HFFc6 (cell line): ENCODE data around the gene CYSLTR1. TPM values are rescaled to one million over a fixed set of nuclear protein-coding genes. Genes with fewer than 3 reads are reported as not detected.

ENCODE experiments used
- DNase-seq: peaks from one replicate; pipeline ENCODE4 v3.0.0-alpha.2; 2018
- H3K27ac Mint-ChIP-seq: 2 replicates; pipeline ENCODE4 v1.8.0; 2020; ENCODE audit warnings: mild to moderate bottlenecking, mixed read lengths
- H3K27me3 Mint-ChIP-seq: 2 replicates; pipeline ENCODE4 v1.8.0; 2021; ENCODE audit warnings: mild to moderate bottlenecking, moderate library complexity, mixed read lengths; ENCODE audit not compliant: insufficient read depth
- H3K36me3 Mint-ChIP-seq: 2 replicates; pipeline ENCODE4 v1.8.0; 2021; ENCODE audit warnings: low read depth, mixed read lengths
- H3K4me1 Mint-ChIP-seq: 2 replicates; pipeline ENCODE4 v1.8.0; 2020; ENCODE audit warnings: low read depth, mixed read lengths
- H3K4me3 Mint-ChIP-seq: 2 replicates; pipeline ENCODE4 v1.8.0; 2020; ENCODE audit warnings: mild to moderate bottlenecking, moderate library complexity, mixed read lengths
- H3K9me3 Mint-ChIP-seq: 2 replicates; pipeline ENCODE4 v1.8.0; 2020; ENCODE audit warnings: mild to moderate bottlenecking, mixed read lengths
- total RNA-seq, 6 experiments: library from RNA; stranded (reverse); fragmentation: NEBNext Ultra II Directional; extraction: Animal tissue kit (Norgen Biotek cat#: 25700); gene quantifications; 2 replicates in 1 of 6; 3 replicates in 5 of 6; pipeline ENCODE4 v1.2.3, GENCODE V29; 2021
- TF ChIP-seq, protein P1 (sequence below): fragments of 200-600 bp; sonication (generic); IDR thresholded peaks from 2 replicates; pipeline ENCODE4 v1.5.0; 2021; ENCODE audit warnings: antibody characterized with exemption, mild to moderate bottlenecking

CYSLTR1 gene
- total RNA-seq, 6 experiments from 2014 or later, result not detected

DNA sequence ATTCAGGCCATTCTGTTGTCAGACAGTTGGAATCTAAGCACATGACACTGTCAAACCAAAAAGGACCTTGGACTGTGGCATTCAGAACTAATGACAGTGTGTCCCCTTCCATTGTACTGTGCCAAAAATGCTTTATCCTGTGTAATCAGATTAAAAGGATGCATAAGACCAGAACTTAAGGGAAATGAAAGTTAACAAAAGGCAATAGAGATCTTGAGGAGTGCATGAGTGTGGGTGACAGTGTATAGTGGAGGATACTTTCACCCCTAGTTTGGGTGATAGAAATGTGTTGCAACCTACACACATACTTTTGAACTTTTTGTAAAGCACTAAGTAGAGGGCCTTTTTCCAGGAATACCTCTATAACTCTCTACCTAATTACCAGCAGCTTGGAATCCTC, 4.5 kb downstream of the CYSLTR1 start:
- TF ChIP-seq, protein P1, sequence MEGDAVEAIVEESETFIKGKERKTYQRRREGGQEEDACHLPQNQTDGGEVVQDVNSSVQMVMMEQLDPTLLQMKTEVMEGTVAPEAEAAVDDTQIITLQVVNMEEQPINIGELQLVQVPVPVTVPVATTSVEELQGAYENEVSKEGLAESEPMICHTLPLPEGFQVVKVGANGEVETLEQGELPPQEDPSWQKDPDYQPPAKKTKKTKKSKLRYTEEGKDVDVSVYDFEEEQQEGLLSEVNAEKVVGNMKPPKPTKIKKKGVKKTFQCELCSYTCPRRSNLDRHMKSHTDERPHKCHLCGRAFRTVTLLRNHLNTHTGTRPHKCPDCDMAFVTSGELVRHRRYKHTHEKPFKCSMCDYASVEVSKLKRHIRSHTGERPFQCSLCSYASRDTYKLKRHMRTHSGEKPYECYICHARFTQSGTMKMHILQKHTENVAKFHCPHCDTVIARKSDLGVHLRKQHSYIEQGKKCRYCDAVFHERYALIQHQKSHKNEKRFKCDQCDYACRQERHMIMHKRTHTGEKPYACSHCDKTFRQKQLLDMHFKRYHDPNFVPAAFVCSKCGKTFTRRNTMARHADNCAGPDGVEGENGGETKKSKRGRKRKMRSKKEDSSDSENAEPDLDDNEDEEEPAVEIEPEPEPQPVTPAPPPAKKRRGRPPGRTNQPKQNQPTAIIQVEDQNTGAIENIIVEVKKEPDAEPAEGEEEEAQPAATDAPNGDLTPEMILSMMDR, result no peak
- Mint-ChIP-seq H3K4me1 (no peaks in the 10 kb centered on the region), H3K9me3 (peaks cover 5% of the 10 kb centered on the region; the same call in 1 of the 2 replicates), H3K4me3 (no peak overlapping the region), H3K27ac (no peak overlapping the region), H3K27me3 (no peaks in the 10 kb centered on the region), H3K36me3 (no peaks in the 10 kb centered on the region)
- DNase-seq, result no peak

DNA sequence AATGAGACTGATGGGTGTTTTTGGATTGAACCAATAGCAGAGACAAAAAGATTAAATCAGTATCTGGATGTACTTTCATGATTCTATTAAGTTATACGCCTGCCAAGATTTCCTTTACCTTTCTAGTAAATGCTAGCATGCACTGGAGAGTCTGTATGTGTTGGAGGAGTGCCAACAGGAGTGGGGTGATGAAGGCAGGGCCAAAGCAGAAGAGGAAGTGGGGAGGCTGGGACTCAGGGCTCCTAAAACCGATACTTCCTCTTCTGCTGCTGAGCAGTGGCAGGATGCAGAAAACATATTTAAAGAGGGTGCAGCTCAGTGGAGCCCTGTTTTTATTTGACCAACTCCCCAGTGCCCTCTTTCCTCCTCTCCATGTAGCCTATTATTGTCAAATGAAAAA, 5.6 kb downstream of the CYSLTR1 start:
- Mint-ChIP-seq H3K4me1 (no peaks in the 10 kb centered on the region), H3K9me3 (peaks cover 5% of the 10 kb centered on the region; the same call in 1 of the 2 replicates), H3K27me3 (no peaks in the 10 kb centered on the region), H3K36me3 (no peaks in the 10 kb centered on the region), H3K4me3 (no peak overlapping the region), H3K27ac (no peak overlapping the region)
- TF ChIP-seq, protein P1, result no peak
- DNase-seq, result no peak

DNA sequence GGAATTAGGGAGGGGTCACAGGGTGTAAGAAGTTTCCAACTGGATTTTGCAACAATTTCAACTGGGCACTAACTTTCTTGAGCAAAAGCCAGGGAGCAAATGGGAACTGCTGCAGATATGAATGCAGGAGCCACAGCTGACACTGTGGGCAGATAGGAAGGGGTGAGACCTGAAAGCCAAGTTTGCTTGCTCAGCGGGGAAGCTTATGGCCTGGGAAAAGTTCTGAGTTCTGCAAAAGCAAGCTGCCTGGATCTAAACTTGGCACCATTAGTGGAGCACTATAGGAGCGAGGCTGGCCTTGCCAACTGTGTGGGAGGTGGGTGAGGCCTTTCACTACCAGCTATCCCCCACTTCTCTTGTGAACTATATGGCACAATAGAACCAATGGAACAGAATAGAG, 11.1 kb downstream of the CYSLTR1 start:
- Mint-ChIP-seq H3K27me3 (no peaks in the 10 kb centered on the region), H3K4me3 (no peak overlapping the region), H3K36me3 (no peaks in the 10 kb centered on the region), H3K27ac (no peak overlapping the region), H3K4me1 (no peaks in the 10 kb centered on the region), H3K9me3 (peaks cover 5% of the 10 kb centered on the region; the same call in 1 of the 2 replicates)
- DNase-seq, result no peak
- TF ChIP-seq, protein P1, result no peak

DNA sequence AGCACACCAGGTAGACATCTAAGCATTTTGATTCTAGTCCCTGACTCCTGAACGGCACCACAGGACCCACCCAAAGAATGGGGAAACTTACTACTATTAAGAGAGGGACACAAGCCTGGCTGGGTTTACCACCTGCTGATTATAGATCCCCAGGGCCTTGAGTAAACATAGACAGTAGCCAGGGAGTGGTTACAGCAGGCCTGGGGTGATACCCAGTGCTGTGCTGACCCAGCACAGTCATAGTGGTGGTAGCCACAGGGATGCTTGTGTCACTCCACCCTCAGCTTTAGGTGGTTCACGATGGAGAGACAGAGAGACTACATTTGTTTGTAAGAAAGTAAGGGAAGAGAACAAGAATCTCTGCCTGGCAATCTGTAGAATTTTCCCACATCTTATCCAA, 11.7 kb downstream of the CYSLTR1 start:
- H3K9me3 Mint-ChIP-seq, result peaks cover under 1% of the 10 kb centered on the region; the same call in 1 of the 2 replicates
- TF ChIP-seq, protein P1, result no peak
- DNase-seq, result no peak
- H3K27ac Mint-ChIP-seq, result no peak overlapping the region
- H3K4me3 Mint-ChIP-seq, result no peak overlapping the region
- no peaks in the 10 kb centered on the region for H3K36me3 Mint-ChIP-seq
- no peaks in the 10 kb centered on the region for H3K27me3 Mint-ChIP-seq
- no peaks in the 10 kb centered on the region for H3K4me1 Mint-ChIP-seq

DNA sequence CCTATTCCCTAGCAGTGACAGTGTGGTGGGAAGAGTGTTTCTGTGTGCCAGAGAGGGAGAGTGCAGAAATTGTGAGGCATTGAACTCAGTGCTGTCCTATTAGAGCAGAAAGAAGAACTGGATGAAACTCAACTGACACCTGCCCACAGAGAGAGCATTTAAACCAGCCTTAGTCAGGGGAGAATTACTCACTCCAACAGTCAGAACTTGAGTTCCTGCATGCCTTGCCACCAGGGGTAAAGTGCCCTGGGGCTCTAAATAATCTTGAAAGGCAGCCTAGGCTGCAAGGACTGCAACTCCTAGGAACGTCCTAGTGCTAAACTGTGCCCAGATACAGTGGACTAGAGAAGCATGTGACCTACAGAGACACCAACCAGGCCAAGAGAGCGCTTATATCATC, 12.8 kb downstream of the CYSLTR1 start:
- Mint-ChIP-seq H3K4me3 (no peak overlapping the region), H3K27me3 (no peaks in the 10 kb centered on the region), H3K4me1 (no peaks in the 10 kb centered on the region), H3K27ac (no peak overlapping the region), H3K36me3 (no peaks in the 10 kb centered on the region), H3K9me3 (no peaks in the 10 kb centered on the region)
- DNase-seq, result no peak
- TF ChIP-seq, protein P1, result no peak

DNA sequence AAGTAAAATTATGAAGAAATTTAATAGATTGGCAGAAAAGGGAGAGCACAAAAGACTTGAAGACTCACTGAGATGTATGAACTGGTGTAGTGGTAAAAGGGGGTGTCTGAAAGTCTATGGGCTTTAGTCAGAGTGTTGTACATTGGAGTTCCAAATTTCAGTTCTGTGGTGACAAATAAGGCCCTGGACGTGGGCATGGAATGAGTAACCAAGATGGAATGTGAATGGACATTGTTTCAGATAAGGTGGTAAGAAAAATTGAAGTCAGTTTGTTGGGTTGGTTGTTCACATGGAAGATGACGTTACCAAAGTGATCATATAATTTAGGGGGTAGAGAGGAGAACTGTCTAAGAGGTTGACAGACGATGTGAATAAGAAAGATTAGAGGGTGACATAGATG, 13.9 kb downstream of the CYSLTR1 start:
- DNase-seq, result no peak
- H3K27ac Mint-ChIP-seq, result no peak overlapping the region
- H3K4me3 Mint-ChIP-seq, result no peak overlapping the region
- H3K27me3 Mint-ChIP-seq, result no peaks in the 10 kb centered on the region
- no peaks in the 10 kb centered on the region; the same call in 1 of the 2 replicates for H3K9me3 Mint-ChIP-seq
- H3K36me3 Mint-ChIP-seq, result no peaks in the 10 kb centered on the region
- TF ChIP-seq, protein P1, result no peak
- no peaks in the 10 kb centered on the region for H3K4me1 Mint-ChIP-seq
